Activated CD4-positive, alpha-beta T cell treated with anti-CD3 and anti-CD28 coated beads, Interleukin-2, amount 10 ng/mL, durations not matched to agents 7 days and 5 days (primary cell): ENCODE measurements around the gene TUBB4B. TPM values are rescaled to one million over a fixed set of nuclear protein-coding genes. Genes with fewer than 3 reads are reported as not detected.

Experiments used
- CTCF ChIA-PET: fragments of 350-600 bp; sonication (Branson Sonifier 250); formaldehyde crosslinking; loops from one replicate; lab custom pipeline; 2021; ENCODE audit warnings: antibody characterized with exemption; lab: Charles Lee
- POLR2A ChIA-PET: fragments of 350-600 bp; sonication (Branson Sonifier 250); formaldehyde crosslinking; loops from one replicate; lab custom pipeline; 2021; ENCODE audit warnings: antibody characterized with exemption; lab: Charles Lee
- DNase-seq: peaks from one replicate; pipeline ENCODE4 v3.0.0-alpha.2; 2020
- H3K27ac Mint-ChIP-seq: one replicate; pipeline ENCODE4 v1.8.0; 2021; ENCODE audit warnings: mild to moderate bottlenecking, moderate library complexity, mixed read lengths
- H3K27me3 Mint-ChIP-seq: one replicate; pipeline ENCODE4 v1.8.0; 2021; ENCODE audit warnings: mixed read lengths
- H3K36me3 Mint-ChIP-seq: one replicate; pipeline ENCODE4 v1.8.0; 2021; ENCODE audit warnings: low read depth, mixed read lengths
- H3K4me1 Mint-ChIP-seq: one replicate; pipeline ENCODE4 v1.8.0; 2021; ENCODE audit warnings: mixed read lengths
- H3K4me3 Mint-ChIP-seq: one replicate; pipeline ENCODE4 v1.8.0; 2021; ENCODE audit warnings: mild to moderate bottlenecking, moderate library complexity, mixed read lengths
- H3K9me3 Mint-ChIP-seq: one replicate; pipeline ENCODE4 v1.8.0; 2021; ENCODE audit warnings: mixed read lengths
- total RNA-seq, 2 experiments: library from RNA; stranded (reverse); gene quantifications; one replicate each; pipeline ENCODE4 v1.2.3, GENCODE V29; 2021

The TUBB4B gene
- total RNA-seq, 2 experiments from 2014 or later, result 355 to 382 TPM

GRCh38 chr9:137266585-137267453, 25.7 kb downstream of the TUBB4B start:
- no peaks in the 10 kb centered on the region for H3K27me3 Mint-ChIP-seq
- no peak for DNase-seq
- peaks cover 22% of the 10 kb centered on the region for H3K4me1 Mint-ChIP-seq
- ChIA-PET POLR2A (no interaction called here), CTCF (interaction anchor here (0.8 to 1.5 kb wide), 5 partner anchors 10 to 324 kb away, joined by 3 to 4 read pairs (median 3); partner anchors contain the start of genes NELFB and ZMYND19)
- no peaks in the 10 kb centered on the region for H3K9me3 Mint-ChIP-seq
- no peak overlapping the region for H3K4me3 Mint-ChIP-seq
- no peak overlapping the region for H3K27ac Mint-ChIP-seq
- peaks cover 34% of the 10 kb centered on the region for H3K36me3 Mint-ChIP-seq

- Mint-ChIP-seq H3K27ac (peak overlapping the region; percentile 26), H3K9me3 (no peaks in the 10 kb centered on the region), H3K4me3 (no peak overlapping the region), H3K27me3 (no peaks in the 10 kb centered on the region), H3K4me1 (peaks cover 24% of the 10 kb centered on the region), H3K36me3 (peaks cover 33% of the 10 kb centered on the region)
- no peak for DNase-seq
- CTCF ChIA-PET, result interaction anchor here (0.8 to 1.2 kb wide), 2 partner anchors 12 to 19 kb away, joined by 3 to 4 read pairs; no protein-coding TSS in a partner anchor
- POLR2A ChIA-PET, result no interaction called here
Measured at GRCh38 chr9:137267933-137268355, 26.9 kb downstream of the TUBB4B start.

GRCh38 chr9:137268538-137269201, 27.6 kb downstream of the TUBB4B start:
- Mint-ChIP-seq H3K27me3 (no peaks in the 10 kb centered on the region), H3K36me3 (peaks cover 34% of the 10 kb centered on the region), H3K27ac (peak overlapping the region; percentile 26), H3K4me3 (no peak overlapping the region), H3K4me1 (peaks cover 24% of the 10 kb centered on the region), H3K9me3 (no peaks in the 10 kb centered on the region)
- DNase-seq, result no peak
- POLR2A ChIA-PET, result no interaction called here
- CTCF ChIA-PET, result interaction anchor here (0.9 to 1.0 kb wide), 2 partner anchors 15 to 18 kb away, joined by 3 read pairs; no protein-coding TSS in a partner anchor

GRCh38 chr9:137269231-137269772, 28.2 kb downstream of the TUBB4B start:
- H3K27me3 Mint-ChIP-seq, result no peaks in the 10 kb centered on the region
- peaks cover 24% of the 10 kb centered on the region for H3K4me1 Mint-ChIP-seq
- H3K27ac Mint-ChIP-seq, result no peak overlapping the region
- H3K36me3 Mint-ChIP-seq, result peaks cover 32% of the 10 kb centered on the region
- no peaks in the 10 kb centered on the region for H3K9me3 Mint-ChIP-seq
- no peak overlapping the region for H3K4me3 Mint-ChIP-seq
- DNase-seq, result no peak
- ChIA-PET POLR2A (no interaction called here), CTCF (interaction anchor here (0.9 to 1.0 kb wide), 2 partner anchors 15 to 17 kb away, joined by 3 read pairs; no protein-coding TSS in a partner anchor)

- H3K4me3 Mint-ChIP-seq, result peak overlapping the region; percentile 2
- POLR2A ChIA-PET, result interaction anchor here (0.8 kb wide), 1 partner anchor 24 kb away, joined by 4 read pairs; a partner anchor contains a TSS
- no peaks in the 10 kb centered on the region for H3K27me3 Mint-ChIP-seq
- CTCF ChIA-PET, result interaction anchor here (1.0 kb wide), 1 partner anchor 241 kb away, joined by 4 read pairs; no protein-coding TSS in a partner anchor
- H3K27ac Mint-ChIP-seq, result peak overlapping the region; percentile 67
- peaks cover 34% of the 10 kb centered on the region for H3K36me3 Mint-ChIP-seq
- peak; percentile 70 for DNase-seq
- no peaks in the 10 kb centered on the region for H3K9me3 Mint-ChIP-seq
- H3K4me1 Mint-ChIP-seq, result peaks cover 29% of the 10 kb centered on the region
Measured at GRCh38 chr9:137270929-137271695, 30.0 kb downstream of the TUBB4B start.

- CTCF ChIA-PET, result interaction anchor here (1.0 kb wide), 1 partner anchor 242 kb away, joined by 4 read pairs; no protein-coding TSS in a partner anchor
- peaks cover 34% of the 10 kb centered on the region for H3K36me3 Mint-ChIP-seq
- H3K4me1 Mint-ChIP-seq, result peaks cover 29% of the 10 kb centered on the region
Measured at GRCh38 chr9:137271696-137272076, 30.6 kb downstream of the TUBB4B start.

GRCh38 chr9:137272241-137273094, 31.4 kb downstream of the TUBB4B start:
- POLR2A ChIA-PET, result no interaction called here
- H3K36me3 Mint-ChIP-seq, result peaks cover 30% of the 10 kb centered on the region

More at GRCh38 chr9:137271696-137272076, 30.6 kb downstream of the TUBB4B start:
- Mint-ChIP-seq H3K27me3 (no peaks in the 10 kb centered on the region), H3K9me3 (no peaks in the 10 kb centered on the region), H3K4me3 (peak overlapping the region; percentile 2), H3K27ac (peak overlapping the region; percentile 67)
- DNase-seq, result no peak
- POLR2A ChIA-PET, result interaction anchor here (0.8 kb wide), 1 partner anchor 24 kb away, joined by 4 read pairs; a partner anchor contains a TSS

GRCh38 chr9:137273095-137273490, 32.0 kb downstream of the TUBB4B start:
- DNase-seq, result no peak
- POLR2A ChIA-PET, result no interaction called here
- Mint-ChIP-seq H3K9me3 (no peaks in the 10 kb centered on the region), H3K36me3 (peaks cover 28% of the 10 kb centered on the region), H3K4me1 (peaks cover 32% of the 10 kb centered on the region), H3K27ac (no peak overlapping the region), H3K27me3 (no peaks in the 10 kb centered on the region), H3K4me3 (no peak overlapping the region)
- CTCF ChIA-PET, result interaction anchor here (0.9 kb wide), 1 partner anchor 223 kb away, joined by 6 read pairs; no protein-coding TSS in a partner anchor

More at GRCh38 chr9:137272241-137273094, 31.4 kb downstream of the TUBB4B start:
- CTCF ChIA-PET, result interaction anchor here (0.9 kb wide), 1 partner anchor 224 kb away, joined by 6 read pairs; no protein-coding TSS in a partner anchor
- H3K4me1 Mint-ChIP-seq, result peaks cover 33% of the 10 kb centered on the region
- no peak for DNase-seq
- no peak overlapping the region for H3K4me3 Mint-ChIP-seq
- H3K27me3 Mint-ChIP-seq, result no peaks in the 10 kb centered on the region
- no peak overlapping the region for H3K27ac Mint-ChIP-seq
- no peaks in the 10 kb centered on the region for H3K9me3 Mint-ChIP-seq

- H3K36me3 Mint-ChIP-seq, result peaks cover 23% of the 10 kb centered on the region
- no peaks in the 10 kb centered on the region for H3K27me3 Mint-ChIP-seq
- H3K4me3 Mint-ChIP-seq, result no peak overlapping the region
- no peak overlapping the region for H3K27ac Mint-ChIP-seq
- H3K4me1 Mint-ChIP-seq, result peaks cover 31% of the 10 kb centered on the region
- CTCF ChIA-PET, result interaction anchor here (0.8 to 0.9 kb wide), 2 partner anchors 13 to 222 kb away, joined by 4 to 6 read pairs; no protein-coding TSS in a partner anchor
- H3K9me3 Mint-ChIP-seq, result no peaks in the 10 kb centered on the region
- POLR2A ChIA-PET, result no interaction called here
- DNase-seq, result no peak
Measured at GRCh38 chr9:137273611-137274320, 32.7 kb downstream of the TUBB4B start.

GRCh38 chr9:137275203-137275587, 34.1 kb downstream of the TUBB4B start:
- DNase-seq, result no peak
- Mint-ChIP-seq H3K36me3 (peaks cover 13% of the 10 kb centered on the region), H3K4me3 (no peak overlapping the region), H3K27me3 (no peaks in the 10 kb centered on the region), H3K4me1 (peaks cover 27% of the 10 kb centered on the region), H3K9me3 (no peaks in the 10 kb centered on the region), H3K27ac (peak overlapping the region; percentile 4)
- POLR2A ChIA-PET, result no interaction called here
- CTCF ChIA-PET, result interaction anchor here (0.9 kb wide), 1 partner anchor 10 kb away, joined by 4 read pairs; no protein-coding TSS in a partner anchor
